ENCODE results near the gene MST1. TPM values are rescaled to one million over a fixed set of nuclear protein-coding genes. Genes with fewer than 3 reads are reported as not detected.

MST1 gene
- total RNA-seq, 3 donors from 2014 or later: 9.3 to 23.6 (median 21.2) TPM

DNA sequence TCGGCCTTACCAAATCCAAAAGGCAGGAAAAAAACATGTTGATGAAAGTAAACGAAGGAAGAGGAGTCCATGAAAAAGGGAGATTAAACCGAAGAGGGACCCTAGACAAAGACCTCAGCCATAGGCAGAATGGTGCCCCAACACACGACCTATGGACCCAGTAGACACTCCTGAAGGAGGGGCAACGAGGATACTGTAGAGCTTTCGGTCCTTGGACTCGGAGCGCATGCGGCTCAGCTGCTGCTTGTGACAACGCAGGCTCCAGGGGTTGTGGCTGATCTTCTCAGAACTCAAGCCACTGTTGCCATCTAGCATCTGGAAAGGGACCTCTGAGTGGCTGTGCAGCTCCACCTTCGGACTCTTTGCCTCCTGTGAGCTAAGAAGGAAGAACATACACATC, 43.3 kb upstream of the MST1 start:
- Histone ChIP-seq H3K4me1 (no peaks in the 10 kb centered on the region), H3K27ac (no peak overlapping the region), H3K4me3 (no peak overlapping the region), H3K27me3 (no peaks in the 10 kb centered on the region), H3K36me3 (no peaks in the 10 kb centered on the region), H3K9me3 (no peaks in the 10 kb centered on the region)
- intact Hi-C loops (cut with DNase I; ENCODE audit: low total_unique reads): no loop called here
- DNase-seq (ENCODE audit: low spot score in 2 of 2): no peak
- TF ChIP-seq POLR2A (IDR thresholded peaks at IDR 0.05) (no peak), POLR2AphosphoS5 (IDR thresholded peaks at IDR 0.05) (no peak), CTCF (IDR thresholded peaks at IDR 0.05) (no peak)

DNA sequence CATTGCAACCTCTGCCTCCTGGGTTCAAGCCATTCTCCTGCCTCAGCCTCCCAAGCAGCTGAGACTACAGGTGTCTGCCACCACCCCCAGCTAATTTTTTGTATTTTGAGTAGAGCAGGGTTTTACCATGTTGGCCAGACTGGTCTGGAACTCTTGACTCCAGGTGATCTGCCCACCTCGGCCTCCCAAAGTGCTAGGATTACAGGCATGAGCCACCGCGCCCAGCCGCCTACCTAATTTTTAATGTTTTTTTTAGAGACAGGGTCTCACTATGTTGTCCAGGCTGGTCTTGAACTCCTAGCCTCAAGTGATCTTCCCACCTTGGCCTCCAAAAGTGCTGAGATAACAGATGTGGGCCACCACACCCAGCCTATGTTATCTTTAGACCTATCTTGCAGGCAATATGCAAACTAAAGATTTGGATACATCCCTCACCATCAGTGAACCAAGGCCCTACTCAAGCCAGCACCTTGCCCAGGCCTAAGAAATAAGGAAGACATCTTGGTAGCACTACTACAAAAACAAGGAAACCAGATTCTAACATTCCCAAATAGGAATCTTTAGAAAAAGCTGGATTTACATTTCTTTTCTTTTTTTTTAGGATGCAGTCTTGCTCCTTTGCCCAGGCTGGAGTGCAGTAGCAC, 40.8 kb upstream of the MST1 start:
- Histone ChIP-seq H3K4me1 (no peaks in the 10 kb centered on the region), H3K27me3 (no peaks in the 10 kb centered on the region), H3K27ac (no peak overlapping the region), H3K4me3 (no peak overlapping the region), H3K9me3 (no peaks in the 10 kb centered on the region), H3K36me3 (no peaks in the 10 kb centered on the region)
- DNase-seq (ENCODE audit: low spot score in 2 of 2): no peak
- TF ChIP-seq CTCF (IDR thresholded peaks at IDR 0.05) (no peak), POLR2A (IDR thresholded peaks at IDR 0.05) (no peak), POLR2AphosphoS5 (IDR thresholded peaks at IDR 0.05) (no peak)
- intact Hi-C loops (cut with DNase I; ENCODE audit: low total_unique reads): loop anchor here (5.0 kb wide), 1 partner anchor 1113 kb away; no protein-coding TSS in a partner anchor

DNA sequence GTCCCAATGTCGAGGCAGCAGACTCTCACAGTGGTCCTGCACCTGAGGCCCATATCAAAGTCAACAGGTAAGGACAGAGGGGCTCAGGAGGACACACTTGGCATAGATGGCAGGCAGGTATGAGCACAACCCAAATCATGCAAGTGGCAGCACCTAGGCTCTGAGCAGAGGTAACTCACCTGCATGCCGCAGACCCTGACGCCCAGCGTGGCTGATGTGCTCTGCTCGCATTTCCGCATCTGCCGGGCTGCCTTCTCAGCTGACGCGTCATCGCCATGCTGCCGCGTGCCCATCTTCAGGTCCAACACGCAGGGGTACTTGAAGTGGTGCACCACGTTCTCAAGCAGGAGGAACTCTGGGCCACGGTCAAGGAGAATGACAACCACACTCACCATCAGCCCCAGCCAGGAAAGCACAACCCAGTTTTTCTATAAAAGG, 38.7 kb upstream of the MST1 start:
- intact Hi-C loops (cut with DNase I; ENCODE audit: low total_unique reads): loop anchor here (5.0 kb wide), 1 partner anchor 1111 kb away; no protein-coding TSS in a partner anchor
- Histone ChIP-seq H3K4me1 (peaks cover 3 to 4% of the 10 kb centered on the region in 2 donors), H3K9me3 (no peaks in the 10 kb centered on the region), H3K27ac (no peak overlapping the region), H3K36me3 (no peaks in the 10 kb centered on the region), H3K4me3 (no peak overlapping the region), H3K27me3 (no peaks in the 10 kb centered on the region)
- TF ChIP-seq POLR2A (IDR thresholded peaks at IDR 0.05) (no peak), POLR2AphosphoS5 (IDR thresholded peaks at IDR 0.05) (no peak), CTCF (IDR thresholded peaks at IDR 0.05) (no peak)
- DNase-seq (ENCODE audit: low spot score in 2 of 2): no peak

GRCh38 chr3:49727154-49727923, 38.1 kb upstream of the MST1 start:
- intact Hi-C loops (cut with DNase I; ENCODE audit: low total_unique reads): loop anchor here (5.0 kb wide), 1 partner anchor 1110 kb away; no protein-coding TSS in a partner anchor
- DNase-seq (ENCODE audit: low spot score in 2 of 2): no peak
- Histone ChIP-seq H3K4me3 (no peak overlapping the region), H3K27me3 (no peaks in the 10 kb centered on the region), H3K9me3 (no peaks in the 10 kb centered on the region), H3K4me1 (peaks cover 9% of the 10 kb centered on the region in 2 donors), H3K27ac (no peak overlapping the region), H3K36me3 (no peaks in the 10 kb centered on the region)
- no peak for TF ChIP-seq POLR2AphosphoS5 (IDR thresholded peaks at IDR 0.05)
- TF ChIP-seq POLR2A (IDR thresholded peaks at IDR 0.05): no peak
- TF ChIP-seq CTCF (IDR thresholded peaks at IDR 0.05): no peak

All from breast epithelium (tissue), 4 donors.